Upper lobe of left lung (tissue), 6 donors: ENCODE data around the gene TAF11L10. TPM values are rescaled to one million over a fixed set of nuclear protein-coding genes. Genes with fewer than 3 reads are reported as not detected.

Source experiments
- small RNA-seq, 4 donors: library from RNA; depleted of rRNA; stranded (forward); fragments of <200 nt; gene quantifications; one replicate each; pipeline ENCODE3, GENCODE V24; 2016
- total RNA-seq, 6 donors: library from RNA; depleted of rRNA in 4 of 6; stranded (reverse); fragments of >200 nt in 4 of 6; gene quantifications; one replicate each; pipeline versions ENCODE4 v1.1.0 to v1.2.1, GENCODE V29; 2016 to 2021
- donor health status: DM: no; HTN: no; CAD: no; lungs with moderate emphysema.
- donor health status: DM: no; HTN: yes; CAD: no; lungs with severe emphysema.

TAF11L10 gene
- total RNA-seq, 6 donors from 2014 or later, result not detected

Small RNAs within 50 kb of the gene (small RNA-seq; reads per million reads assigned to genes)
- gene AC233724.1 (0 reads per million in 4 donors), gene AC233724.3 (0 reads per million in 4 donors), gene AC233724.4 (0 reads per million in 4 donors), gene AC233724.6 (0 reads per million in 4 donors), gene AC233724.7 (0 reads per million in 4 donors)

Other genes starting within 250 kb of the TAF11L10 start
- gene TAF11L2, start 99.6 kb downstream of the TAF11L10 start, total RNA-seq, result not detected
- not detected for gene TAF11L3, start 79.5 kb downstream of the TAF11L10 start, total RNA-seq
- gene TAF11L4, start 76.0 kb downstream of the TAF11L10 start, total RNA-seq, result not detected
- not detected for gene TAF11L5, start 72.6 kb downstream of the TAF11L10 start, total RNA-seq
- gene TAF11L6, start 69.2 kb downstream of the TAF11L10 start, total RNA-seq, result not detected
- not detected for gene TAF11L7, start 12.1 kb downstream of the TAF11L10 start, total RNA-seq
- not detected for gene TAF11L8, start 6.9 kb downstream of the TAF11L10 start, total RNA-seq
- not detected for gene TAF11L9, start 3.4 kb downstream of the TAF11L10 start, total RNA-seq
- gene TAF11L11, start 6.4 kb upstream of the TAF11L10 start, total RNA-seq, result not detected
- gene TAF11L12, start 12.6 kb upstream of the TAF11L10 start, total RNA-seq, result not detected
- gene TAF11L13, start 34.3 kb upstream of the TAF11L10 start, total RNA-seq, result not detected
- not detected for gene TAF11L14, start 36.6 kb upstream of the TAF11L10 start, total RNA-seq